Measurements from ENCODE around the gene SULT2B1. TPM values are rescaled to one million over a fixed set of nuclear protein-coding genes. Genes with fewer than 3 reads are reported as not detected.

Gene SULT2B1
- total RNA-seq, 2 experiments from 2014 or later: not detected

DNA sequence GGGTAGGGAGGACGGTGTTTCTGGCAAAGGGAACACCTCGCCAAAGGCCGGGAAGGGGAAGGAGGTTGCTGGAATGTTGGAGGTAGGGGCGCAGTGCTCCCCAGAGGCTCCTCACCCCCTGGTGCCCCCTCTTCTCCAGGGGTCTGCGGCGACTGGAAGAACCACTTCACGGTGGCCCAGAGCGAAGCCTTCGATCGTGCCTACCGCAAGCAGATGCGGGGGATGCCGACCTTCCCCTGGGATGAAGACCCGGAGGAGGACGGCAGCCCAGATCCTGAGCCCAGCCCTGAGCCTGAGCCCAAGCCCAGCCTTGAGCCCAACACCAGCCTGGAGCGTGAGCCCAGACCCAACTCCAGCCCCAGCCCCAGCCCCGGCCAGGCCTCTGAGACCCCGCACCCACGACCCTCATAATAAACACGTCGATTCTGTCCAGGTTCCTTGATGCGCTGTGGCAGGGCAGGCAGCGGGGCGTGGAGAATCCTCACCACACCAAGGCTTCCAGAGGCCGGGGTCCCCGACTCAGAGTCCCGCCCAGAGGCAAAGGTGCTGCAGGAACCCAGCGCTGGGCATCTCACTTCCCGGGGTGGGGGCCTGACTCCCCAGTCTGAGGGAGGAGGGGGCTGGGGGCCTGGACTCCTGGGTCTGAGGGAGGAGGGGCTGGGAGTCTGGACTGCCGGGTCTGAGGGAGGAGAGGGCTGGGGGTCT is 47.2 kb downstream of the SULT2B1 start:
- Histone ChIP-seq H3K4me3 (ENCODE audit: low read depth, low read length, poor library complexity, severe bottlenecking) (no peak overlapping the region), H2AFZ (ENCODE audit: low read length) (no peak overlapping the region), H3K27ac (ENCODE audit: low read depth, low read length, poor library complexity, severe bottlenecking) (no peak overlapping the region), H3K4me1 (ENCODE audit: insufficient read depth, low read length, poor library complexity, severe bottlenecking) (no peaks in the 10 kb centered on the region), H3K9me3 (ENCODE audit: low read length) (no peaks in the 10 kb centered on the region), H4K20me1 (ENCODE audit: insufficient read depth, low read length) (no peaks in the 10 kb centered on the region), H3K4me2 (ENCODE audit: low read length) (no peak overlapping the region), H3K9me2 (ENCODE audit: insufficient read depth, low read length) (no peaks in the 10 kb centered on the region), H3K79me2 (ENCODE audit: insufficient read depth, low read depth, low read length) (no peaks in the 10 kb centered on the region), H3K36me3 (ENCODE audit: insufficient read depth, low read length) (peaks cover 8% of the 10 kb centered on the region)
- no peak for TF ChIP-seq CTCF (conservative IDR thresholded peaks at IDR 0.05; ENCODE audit: low read length)
- TF ChIP-seq EZH2phosphoT487 (IDR thresholded peaks at IDR 0.05; ENCODE audit: borderline replicate concordance, low read depth, low read length): no peak
- intact Hi-C loops (cut with micrococcal nuclease; ENCODE audit: unreplicated experiment): no loop called here
- ChIA-PET POLR2A (no interaction called here), CTCF (ENCODE audit: unreplicated experiment) (no interaction called here)
- BruUV-seq (replicated peaks): no TSS peak
- no peak for DNase-seq (ENCODE audit: low spot score)

GRCh38 chr19:48600679-48601417 is 48.9 kb downstream of the SULT2B1 start:
- H4K20me1 ChIP-seq (ENCODE audit: insufficient read depth, low read length): no peaks in the 10 kb centered on the region
- H3K4me2 ChIP-seq (ENCODE audit: low read length): no peak overlapping the region
- H3K36me3 ChIP-seq (ENCODE audit: insufficient read depth, low read length): peaks cover 8% of the 10 kb centered on the region
- H2AFZ ChIP-seq (ENCODE audit: low read length): no peak overlapping the region
- no peaks in the 10 kb centered on the region for H3K79me2 ChIP-seq (ENCODE audit: insufficient read depth, low read depth, low read length)
- TF ChIP-seq CTCF (conservative IDR thresholded peaks at IDR 0.05; ENCODE audit: low read length) (no peak), EZH2phosphoT487 (IDR thresholded peaks at IDR 0.05; ENCODE audit: borderline replicate concordance, low read depth, low read length) (no peak)
- H3K4me3 ChIP-seq (ENCODE audit: low read depth, low read length, poor library complexity, severe bottlenecking): no peak overlapping the region
- H3K4me1 ChIP-seq (ENCODE audit: insufficient read depth, low read length, poor library complexity, severe bottlenecking): no peaks in the 10 kb centered on the region
- ChIA-PET CTCF (ENCODE audit: unreplicated experiment) (no interaction called here), POLR2A (no interaction called here)
- DNase-seq (ENCODE audit: low spot score): no peak
- no peaks in the 10 kb centered on the region for H3K9me3 ChIP-seq (ENCODE audit: low read length)
- no peaks in the 10 kb centered on the region for H3K9me2 ChIP-seq (ENCODE audit: insufficient read depth, low read length)
- BruUV-seq (replicated peaks): no TSS peak
- intact Hi-C loops (cut with micrococcal nuclease; ENCODE audit: unreplicated experiment): no loop called here
- H3K27ac ChIP-seq (ENCODE audit: low read depth, low read length, poor library complexity, severe bottlenecking): no peak overlapping the region

GRCh38 chr19:48603001-48603400 is 51.0 kb downstream of the SULT2B1 start:
- Histone ChIP-seq H3K36me3 (ENCODE audit: insufficient read depth, low read length) (peaks cover 25% of the 10 kb centered on the region), H3K4me3 (ENCODE audit: low read depth, low read length, poor library complexity, severe bottlenecking) (no peak overlapping the region), H3K4me2 (ENCODE audit: low read length) (no peak overlapping the region), H3K4me1 (ENCODE audit: insufficient read depth, low read length, poor library complexity, severe bottlenecking) (no peaks in the 10 kb centered on the region), H3K27ac (ENCODE audit: low read depth, low read length, poor library complexity, severe bottlenecking) (no peak overlapping the region), H3K9me3 (ENCODE audit: low read length) (no peaks in the 10 kb centered on the region), H3K79me2 (ENCODE audit: insufficient read depth, low read depth, low read length) (no peaks in the 10 kb centered on the region), H3K9me2 (ENCODE audit: insufficient read depth, low read length) (no peaks in the 10 kb centered on the region), H4K20me1 (ENCODE audit: insufficient read depth, low read length) (no peaks in the 10 kb centered on the region), H2AFZ (ENCODE audit: low read length) (no peak overlapping the region)
- TF ChIP-seq EZH2phosphoT487 (IDR thresholded peaks at IDR 0.05; ENCODE audit: borderline replicate concordance, low read depth, low read length): no peak
- no peak for TF ChIP-seq CTCF (conservative IDR thresholded peaks at IDR 0.05; ENCODE audit: low read length)
- ChIA-PET POLR2A (no interaction called here), CTCF (ENCODE audit: unreplicated experiment) (no interaction called here)
- intact Hi-C loops (cut with micrococcal nuclease; ENCODE audit: unreplicated experiment): no loop called here
- DNase-seq (ENCODE audit: low spot score): no peak
- no TSS peak for BruUV-seq (replicated peaks)
